ENCODE measurements around the gene HNF1B. TPM values are rescaled to one million over a fixed set of nuclear protein-coding genes. Genes with fewer than 3 reads are reported as not detected.

Gene HNF1B
- total RNA-seq, 1 experiment from 2014 or later = not detected

GRCh38 chr17:37744633-37744927, 279 bp downstream of the HNF1B start:
- BruUV-seq (replicated peaks) = no TSS peak
- H3K36me3 Mint-ChIP-seq (ENCODE audit: insufficient read depth, unreplicated experiment) = no peaks in the 10 kb centered on the region
- CTCF ChIA-PET = interaction anchor here (0.5 kb wide), 1 partner anchor 95 kb away, joined by 4 read pairs; no protein-coding TSS in a partner anchor
- H3K4me1 Mint-ChIP-seq (ENCODE audit: insufficient read depth, unreplicated experiment) = no peaks in the 10 kb centered on the region
- DNase-seq (ENCODE audit: unreplicated experiment) = no peak
- intact Hi-C loops (cut with micrococcal nuclease) = no loop called here
- peaks cover 86% of the 10 kb centered on the region for H3K27me3 Mint-ChIP-seq (ENCODE audit: insufficient read depth, unreplicated experiment)
- no peak overlapping the region for H3K4me3 Mint-ChIP-seq (ENCODE audit: unreplicated experiment)
- no peak overlapping the region for H3K27ac Mint-ChIP-seq (ENCODE audit: low read depth, unreplicated experiment)
- POLR2A ChIA-PET = no interaction called here
- H3K9me3 Mint-ChIP-seq (ENCODE audit: unreplicated experiment) = no peaks in the 10 kb centered on the region
- no peak for TF ChIP-seq CTCF (IDR thresholded peaks at IDR 0.05; ENCODE audit: unreplicated experiment)

GRCh38 chr17:37743875-37744632, 805 bp downstream of the HNF1B start:
- TF ChIP-seq CTCF (IDR thresholded peaks at IDR 0.05; ENCODE audit: unreplicated experiment) = no peak
- intact Hi-C loops (cut with micrococcal nuclease) = no loop called here
- H3K4me1 Mint-ChIP-seq (ENCODE audit: insufficient read depth, unreplicated experiment) = no peaks in the 10 kb centered on the region
- CTCF ChIA-PET = interaction anchor here (0.5 kb wide), 1 partner anchor 94 kb away, joined by 4 read pairs; no protein-coding TSS in a partner anchor
- H3K4me3 Mint-ChIP-seq (ENCODE audit: unreplicated experiment) = no peak overlapping the region
- no TSS peak for BruUV-seq (replicated peaks)
- no peaks in the 10 kb centered on the region for H3K9me3 Mint-ChIP-seq (ENCODE audit: unreplicated experiment)
- DNase-seq (ENCODE audit: unreplicated experiment) = no peak
- no peaks in the 10 kb centered on the region for H3K36me3 Mint-ChIP-seq (ENCODE audit: insufficient read depth, unreplicated experiment)
- H3K27ac Mint-ChIP-seq (ENCODE audit: low read depth, unreplicated experiment) = no peak overlapping the region
- peaks cover 91% of the 10 kb centered on the region for H3K27me3 Mint-ChIP-seq (ENCODE audit: insufficient read depth, unreplicated experiment)
- POLR2A ChIA-PET = no interaction called here

GRCh38 chr17:37743612-37743874, 1.3 kb downstream of the HNF1B start:
- ChIA-PET CTCF (no interaction called here), POLR2A (no interaction called here)
- no peak for TF ChIP-seq CTCF (IDR thresholded peaks at IDR 0.05; ENCODE audit: unreplicated experiment)
- Mint-ChIP-seq H3K4me1 (ENCODE audit: insufficient read depth, unreplicated experiment) (no peaks in the 10 kb centered on the region), H3K36me3 (ENCODE audit: insufficient read depth, unreplicated experiment) (no peaks in the 10 kb centered on the region), H3K4me3 (ENCODE audit: unreplicated experiment) (no peak overlapping the region), H3K27ac (ENCODE audit: low read depth, unreplicated experiment) (no peak overlapping the region), H3K9me3 (ENCODE audit: unreplicated experiment) (no peaks in the 10 kb centered on the region), H3K27me3 (ENCODE audit: insufficient read depth, unreplicated experiment) (peaks cover 96% of the 10 kb centered on the region)
- DNase-seq (ENCODE audit: unreplicated experiment) = no peak
- BruUV-seq (replicated peaks) = no TSS peak
- intact Hi-C loops (cut with micrococcal nuclease) = no loop called here

GRCh38 chr17:37742762-37743611, 1.9 kb downstream of the HNF1B start:
- Mint-ChIP-seq H3K9me3 (ENCODE audit: unreplicated experiment) (no peaks in the 10 kb centered on the region), H3K4me3 (ENCODE audit: unreplicated experiment) (no peak overlapping the region), H3K4me1 (ENCODE audit: insufficient read depth, unreplicated experiment) (peaks cover 4% of the 10 kb centered on the region), H3K36me3 (ENCODE audit: insufficient read depth, unreplicated experiment) (no peaks in the 10 kb centered on the region), H3K27me3 (ENCODE audit: insufficient read depth, unreplicated experiment) (peaks cover 98% of the 10 kb centered on the region), H3K27ac (ENCODE audit: low read depth, unreplicated experiment) (no peak overlapping the region)
- no peak for DNase-seq (ENCODE audit: unreplicated experiment)
- intact Hi-C loops (cut with micrococcal nuclease) = no loop called here
- POLR2A ChIA-PET = no interaction called here
- CTCF ChIA-PET = no interaction called here
- no TSS peak for BruUV-seq (replicated peaks)
- no peak for TF ChIP-seq CTCF (IDR thresholded peaks at IDR 0.05; ENCODE audit: unreplicated experiment)

All from MCF 10A (cell line).